CD4-positive, alpha-beta T cell treated with Interleukin-21 for 1 hour (primary cell): Measurements from ENCODE around the gene AKAP6.

Experiments
- DNase-seq: peaks from one replicate; pipeline ENCODE4 v3.0.0-alpha.2; 2020

Gene AKAP6

DNA sequence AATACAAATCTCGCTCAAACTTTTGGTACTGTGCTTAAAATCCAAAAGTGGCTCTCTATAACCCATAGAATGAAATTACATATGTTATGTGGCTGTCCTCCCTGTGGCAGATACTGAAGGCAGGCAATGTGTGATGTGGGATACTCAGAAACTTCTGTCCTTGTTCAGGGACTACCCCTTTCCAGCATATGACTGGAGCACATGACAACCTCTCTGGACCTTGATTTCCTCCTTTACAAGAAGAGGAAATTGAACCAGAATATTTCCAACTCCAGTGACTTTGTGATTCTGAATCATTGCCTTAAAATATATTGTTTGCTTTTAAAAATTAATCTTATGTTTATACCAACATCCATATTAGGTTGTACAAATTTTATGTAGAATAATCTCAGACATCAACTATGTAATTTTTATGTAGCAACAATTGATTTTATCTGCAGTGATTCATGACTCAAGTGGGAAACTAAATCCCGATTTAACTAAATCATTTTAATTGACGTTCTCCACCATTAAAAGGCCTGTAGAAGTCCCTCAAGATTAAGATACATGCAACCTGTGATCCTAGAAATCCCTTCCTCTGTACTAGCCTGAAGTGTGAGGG lies 162.4 kb downstream of the AKAP6 start:
- DNase-seq = no peak

DNA sequence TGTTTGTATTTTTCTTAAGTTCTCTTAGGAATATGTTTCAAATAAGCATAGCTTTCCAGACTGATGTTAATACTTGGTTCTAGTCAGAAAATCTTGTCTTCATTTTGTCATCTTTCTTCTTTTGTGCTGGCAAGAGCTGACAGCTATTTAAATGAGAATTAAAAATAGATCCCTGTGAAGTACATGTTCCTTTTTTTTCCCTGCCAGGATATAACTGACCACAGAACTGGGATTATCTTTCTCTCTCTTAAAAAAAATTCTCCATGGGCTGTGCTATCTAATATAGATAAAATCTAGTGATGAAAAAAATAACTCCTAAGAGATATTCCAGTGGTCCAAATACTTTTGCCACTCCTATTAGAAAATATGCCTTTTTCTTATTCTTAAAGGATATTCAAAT lies 163.4 kb downstream of the AKAP6 start:
- no peak for DNase-seq

DNA sequence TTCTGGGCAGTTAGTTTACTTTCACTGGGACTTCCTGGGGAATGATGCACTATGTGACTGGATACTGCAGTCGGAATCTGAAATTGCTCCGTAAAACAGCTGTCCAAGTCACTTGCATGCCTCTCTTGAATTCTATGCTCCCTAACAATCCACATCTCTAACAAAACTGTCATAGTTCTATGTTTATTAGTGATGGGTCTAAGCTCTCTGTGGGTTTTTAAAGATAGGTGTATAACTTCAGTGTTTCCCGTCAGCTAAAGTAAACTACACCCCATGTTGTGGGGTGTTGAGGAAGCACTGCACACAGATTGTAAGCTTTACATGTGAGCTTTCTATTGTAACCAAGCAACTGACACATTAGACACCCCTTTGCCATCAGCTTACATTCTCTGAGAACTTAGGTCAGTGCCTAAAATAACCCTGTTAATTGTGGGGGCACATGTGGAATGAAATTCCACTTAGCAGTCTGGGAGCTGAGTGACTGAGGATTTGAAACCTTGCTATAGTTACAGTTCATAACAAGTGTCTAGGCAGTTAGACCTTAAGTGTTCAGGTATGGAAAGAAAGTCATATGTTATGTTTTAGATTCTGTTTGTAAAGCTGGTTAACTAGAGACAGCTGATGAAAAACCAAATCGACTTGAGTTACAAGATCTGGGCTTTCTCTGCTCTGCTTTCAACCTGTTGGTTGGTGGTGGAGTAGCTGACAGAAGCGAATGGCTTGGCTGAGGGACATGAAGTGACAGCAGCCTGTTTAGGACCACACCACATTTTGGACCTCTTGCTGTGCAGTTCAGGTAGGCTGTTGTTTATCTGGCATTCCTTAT lies 165.7 kb downstream of the AKAP6 start:
- DNase-seq = no peak

DNA sequence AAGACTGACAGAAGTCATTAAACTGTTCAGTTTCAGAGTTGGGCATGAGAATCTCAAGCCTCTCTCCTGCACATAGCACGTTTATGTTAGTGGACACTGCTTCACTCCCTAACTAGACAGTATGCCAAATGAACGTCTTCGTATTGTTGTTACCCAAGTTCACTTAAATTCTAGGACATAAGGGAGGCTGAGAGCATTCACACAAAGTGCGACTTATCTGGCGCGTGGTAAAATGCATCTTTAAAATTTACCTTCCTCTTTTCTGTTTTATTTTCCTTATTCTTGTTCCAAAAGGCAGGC lies 166.3 kb downstream of the AKAP6 start:
- DNase-seq = no peak

DNA sequence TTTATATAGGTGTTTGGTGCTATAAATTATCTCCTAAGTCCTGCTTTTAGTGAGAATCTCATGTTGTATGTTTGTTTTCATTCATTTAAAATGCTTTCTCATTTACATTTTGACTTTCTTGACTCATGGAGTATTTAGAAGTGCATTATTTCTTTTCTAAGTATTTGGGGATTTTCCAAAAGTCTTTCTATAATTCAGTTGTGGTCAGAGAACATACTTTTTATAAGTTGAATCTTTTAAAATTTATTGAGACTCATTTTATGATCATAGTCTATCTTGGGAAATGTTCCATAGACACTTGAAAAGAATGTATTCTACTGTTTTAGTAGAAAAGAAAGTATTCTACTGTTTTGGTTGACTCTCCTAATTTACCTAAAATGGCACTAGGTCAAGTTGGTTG lies 168.2 kb downstream of the AKAP6 start:
- DNase-seq = no peak

GRCh38 chr14:32507029-32507984 lies 178.2 kb downstream of the AKAP6 start:
- no peak for DNase-seq

DNA sequence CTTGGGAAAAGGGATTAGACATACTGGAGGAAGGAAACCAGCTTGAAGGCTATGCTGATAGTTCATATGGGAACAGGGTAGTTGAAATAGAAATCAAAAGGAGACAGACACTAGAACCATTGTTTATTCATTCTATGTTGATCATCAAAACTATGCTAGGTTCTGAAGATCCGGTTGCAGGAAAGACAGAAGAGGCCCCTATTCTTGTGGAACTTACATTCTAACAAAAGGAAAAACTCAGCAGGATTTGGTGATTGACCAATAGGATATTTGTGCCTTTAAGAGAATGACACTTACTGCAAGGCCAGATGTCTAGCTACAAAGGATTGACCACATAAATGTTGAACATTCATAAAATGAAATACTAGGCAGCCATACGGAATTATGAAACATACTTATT lies 179.2 kb downstream of the AKAP6 start:
- no peak for DNase-seq

GRCh38 chr14:32509632-32510187 lies 180.6 kb downstream of the AKAP6 start:
- DNase-seq = no peak

DNA sequence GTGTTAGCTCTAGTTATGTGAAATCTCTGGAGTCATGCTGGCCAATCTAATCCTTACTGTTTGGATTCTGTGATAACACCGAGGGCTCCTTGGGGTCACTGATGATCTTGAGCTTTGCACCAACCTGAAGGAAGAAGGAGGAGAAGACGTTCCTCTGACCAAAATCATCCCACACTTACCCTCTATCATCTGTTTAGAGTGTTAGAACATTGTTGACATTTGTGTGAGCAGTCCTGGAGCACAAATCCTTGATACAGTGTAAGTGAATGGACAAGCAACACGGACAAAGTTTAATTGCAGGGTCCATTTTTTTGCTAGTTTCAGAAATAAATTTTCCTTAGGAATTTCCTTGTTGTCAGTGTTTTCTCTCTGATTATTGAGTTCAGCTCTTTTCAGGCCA lies 181.7 kb downstream of the AKAP6 start:
- no peak for DNase-seq

DNA sequence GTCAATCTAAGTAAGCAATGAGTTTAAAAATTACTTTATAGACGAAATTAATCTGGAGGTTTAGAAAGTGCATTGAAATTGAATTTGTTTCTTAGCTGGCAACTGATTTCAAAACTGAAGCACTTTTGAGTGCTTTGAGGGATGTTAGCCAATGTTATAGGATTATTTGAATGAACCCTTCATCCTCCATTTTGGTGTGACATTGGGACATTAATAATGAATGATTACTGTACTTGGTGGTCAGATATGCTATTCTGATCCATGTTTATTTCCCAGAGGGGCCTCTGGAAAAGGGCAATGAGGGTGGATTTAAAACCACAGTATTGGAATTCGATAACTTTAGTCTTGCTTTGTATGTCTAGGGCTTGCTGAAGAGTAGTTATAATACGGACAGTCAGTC lies 183.2 kb downstream of the AKAP6 start:
- DNase-seq = no peak

DNA sequence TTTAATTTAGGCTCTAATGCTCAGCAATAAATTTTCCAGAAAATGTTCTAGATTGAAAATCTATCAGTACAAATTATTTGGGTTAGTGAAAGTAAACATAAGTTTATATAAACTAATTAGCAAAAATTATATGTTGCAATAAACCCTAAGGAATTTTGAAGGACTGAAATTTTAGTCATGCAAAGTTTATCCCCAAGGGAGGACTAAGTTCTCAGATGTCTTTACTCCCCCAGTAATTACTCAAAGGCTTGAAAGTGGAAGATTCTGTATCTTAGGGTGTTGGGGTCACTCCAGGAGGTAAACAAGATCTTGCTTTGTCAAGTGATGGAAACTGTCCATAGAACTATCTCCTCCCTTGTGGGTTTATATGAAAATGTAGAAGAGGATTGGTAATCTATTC lies 183.7 kb downstream of the AKAP6 start:
- no peak for DNase-seq

DNA sequence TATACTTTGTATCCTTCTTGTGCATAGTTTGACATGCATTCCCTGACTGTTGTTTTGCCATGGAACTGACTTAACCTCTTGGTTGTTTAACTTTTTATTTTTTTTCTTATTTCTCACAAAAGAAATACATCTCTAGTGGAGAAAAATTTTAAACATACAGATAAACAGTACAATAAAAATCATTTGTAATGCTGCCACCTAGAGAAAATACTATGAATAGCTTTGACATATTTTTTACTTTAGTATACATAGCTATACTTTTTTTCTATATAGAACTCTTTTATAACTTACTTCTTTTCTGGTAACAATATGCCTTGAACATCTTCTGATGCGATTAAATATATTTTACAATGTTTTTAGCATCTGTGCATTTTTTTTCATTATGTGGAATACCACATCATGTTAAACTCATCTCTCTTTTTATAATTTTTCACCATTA lies 184.5 kb downstream of the AKAP6 start:
- DNase-seq = no peak

- no peak for DNase-seq
Measured at GRCh38 chr14:32514236-32514635, 185.1 kb downstream of the AKAP6 start.

- DNase-seq = no peak
Measured at GRCh38 chr14:32514681-32515080, 185.6 kb downstream of the AKAP6 start.

DNA sequence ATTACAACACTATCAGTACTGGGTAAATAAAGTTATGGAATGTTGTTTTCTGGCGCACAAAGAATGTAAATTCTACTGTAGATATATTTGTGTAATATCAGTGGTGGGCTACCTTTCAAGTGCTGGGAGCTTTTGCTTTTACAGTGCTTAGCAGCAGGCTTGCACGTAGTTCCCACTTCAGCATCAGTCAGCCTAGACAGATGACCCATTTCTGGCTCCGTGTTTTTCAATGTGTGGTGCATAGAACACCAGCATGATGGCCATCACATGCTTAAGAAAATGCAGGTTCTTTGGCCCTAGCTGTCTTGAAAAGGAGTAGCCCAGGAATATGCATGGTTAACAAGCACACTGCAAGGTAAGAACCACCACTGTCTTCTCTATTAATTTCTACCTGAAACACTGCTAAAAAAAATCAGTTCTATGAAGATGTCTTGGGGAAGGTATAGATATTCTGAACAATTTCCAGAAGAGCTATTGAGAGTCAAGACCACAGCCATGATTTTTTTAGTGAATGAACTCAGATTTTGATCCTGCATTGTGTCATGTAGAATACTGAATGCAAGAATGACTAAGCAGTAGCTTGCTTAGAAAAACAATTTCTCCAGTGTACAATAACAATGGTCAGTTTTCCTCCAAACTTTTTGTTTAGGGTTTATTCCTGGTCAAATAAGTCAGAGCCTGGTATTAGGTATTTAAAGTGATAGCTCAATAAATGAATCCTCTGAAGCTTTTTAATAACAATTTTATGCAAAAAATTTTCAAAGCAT lies 195.7 kb downstream of the AKAP6 start:
- no peak for DNase-seq

- no peak for DNase-seq
Measured at GRCh38 chr14:32525591-32525990, 196.5 kb downstream of the AKAP6 start.

GRCh38 chr14:32530800-32531199 lies 201.7 kb downstream of the AKAP6 start:
- no peak for DNase-seq

DNA sequence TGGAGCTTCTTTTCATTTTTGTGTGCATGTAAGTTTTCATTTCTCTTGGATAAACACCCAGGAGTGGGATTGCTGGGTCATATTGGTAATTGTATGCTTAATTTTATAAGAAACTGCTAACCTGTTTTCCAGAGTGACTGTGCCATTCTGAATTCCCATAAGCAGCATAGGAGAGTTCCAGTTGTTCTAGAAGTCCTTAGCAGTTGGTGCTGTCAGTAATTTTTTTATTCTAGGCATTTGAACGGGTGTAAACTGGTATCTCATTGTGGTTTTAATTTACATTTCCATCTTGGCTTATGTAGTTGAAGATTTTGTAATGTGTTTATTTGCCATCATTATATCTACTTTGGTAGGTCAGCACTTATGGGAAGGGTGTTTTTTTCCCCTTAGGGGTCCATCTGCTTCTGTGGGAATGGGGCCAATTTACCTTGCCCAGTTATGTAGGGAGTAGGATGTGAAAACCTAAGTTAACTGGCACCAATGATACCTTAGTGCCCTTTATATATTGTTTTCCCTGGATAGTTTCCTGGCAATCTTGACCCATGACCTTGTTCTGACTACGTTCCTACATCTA lies 202.9 kb downstream of the AKAP6 start:
- DNase-seq = no peak

- no peak for DNase-seq
Measured at GRCh38 chr14:32534145-32534544, 205.0 kb downstream of the AKAP6 start.

- no peak for DNase-seq
Measured at GRCh38 chr14:32536175-32536574, 207.1 kb downstream of the AKAP6 start.

GRCh38 chr14:32537166-32537565 lies 208.1 kb downstream of the AKAP6 start:
- no peak for DNase-seq

- DNase-seq = no peak
Measured at GRCh38 chr14:32542507-32542906, 213.4 kb downstream of the AKAP6 start.
